HTR-8/SVneo (cell line): ENCODE measurements around the gene TMEM91.
"Not testable (repeated sequence)": the region's sequence is repeated elsewhere in the genome, so short reads cannot be mapped to it uniquely, and the experiment has no call there.

Experiments used
- DNase-seq: peaks from one replicate; pipeline ENCODE4 v3.0.0; 2011; ENCODE audit warnings: low spot score, mixed read lengths; ENCODE audit not compliant: insufficient read length
- FAIRE-seq: peaks from 2 replicates; lab custom pipeline; 2011; peaks lifted over from hg19 to GRCh38; lab: Jason Lieb, UNC

Gene TMEM91

DNA sequence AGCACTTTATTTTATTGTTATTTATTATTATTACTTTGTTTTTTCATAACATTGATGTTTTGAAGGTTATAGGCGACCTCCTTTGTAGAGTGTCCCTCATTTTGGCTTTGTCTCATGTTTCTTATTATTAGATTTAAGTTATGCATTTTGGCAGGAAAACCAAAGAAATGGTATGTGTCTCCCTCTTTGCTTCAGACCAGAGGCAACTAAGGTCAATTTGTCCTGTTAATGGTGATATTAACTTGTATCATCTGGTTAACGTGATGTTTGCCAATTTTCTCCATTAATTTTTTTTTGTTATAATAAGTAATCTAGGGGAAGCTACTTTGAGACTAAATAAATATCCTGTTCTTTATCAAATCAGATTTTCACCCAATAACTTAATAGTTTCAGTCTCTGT lies 3.8 kb upstream of the TMEM91 start:
- FAIRE-seq (no peak), DNase-seq (no peak)

DNA sequence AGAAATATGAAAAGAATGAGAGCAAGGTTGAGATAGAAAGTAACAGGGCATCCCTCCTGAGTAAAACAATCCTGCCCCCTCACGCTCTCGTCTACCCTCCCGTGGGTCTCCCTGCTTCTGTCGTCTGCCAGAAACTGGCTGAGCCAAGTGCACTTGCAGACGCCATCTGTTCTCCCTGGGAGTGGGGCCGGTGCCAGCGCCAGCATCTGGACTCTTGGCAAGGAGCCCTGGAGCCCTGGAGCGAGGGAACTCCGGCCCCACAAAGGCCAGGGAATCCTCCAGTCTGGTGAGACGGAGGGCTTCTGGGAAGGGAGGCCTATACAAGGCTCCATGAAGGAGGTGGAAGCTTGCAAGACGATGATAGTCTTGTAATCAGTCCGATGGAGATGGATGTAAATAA lies 2.3 kb upstream of the TMEM91 start:
- FAIRE-seq (no peak), DNase-seq (peak; percentile 31)

DNA sequence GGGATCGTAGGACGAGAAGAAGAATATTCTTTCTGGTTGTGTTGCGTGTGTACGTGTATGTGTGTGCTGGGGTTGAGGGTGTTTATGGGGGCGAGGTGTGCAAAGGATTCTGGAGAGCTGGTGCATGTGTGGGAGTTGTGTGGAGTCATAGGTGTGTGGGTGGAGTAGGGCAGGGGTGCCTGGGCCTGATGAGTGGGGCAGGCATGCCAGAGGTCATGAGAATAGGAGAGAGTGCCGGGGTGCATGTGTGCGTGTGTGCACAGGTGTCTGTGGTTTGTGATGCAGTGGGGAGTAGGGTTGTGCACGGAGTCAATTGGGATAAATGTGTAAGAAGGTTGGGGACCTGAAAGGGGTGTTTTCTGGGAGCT lies 649 bp downstream of the TMEM91 start:
- no peak for DNase-seq
- peak; percentile 70 for FAIRE-seq

DNA sequence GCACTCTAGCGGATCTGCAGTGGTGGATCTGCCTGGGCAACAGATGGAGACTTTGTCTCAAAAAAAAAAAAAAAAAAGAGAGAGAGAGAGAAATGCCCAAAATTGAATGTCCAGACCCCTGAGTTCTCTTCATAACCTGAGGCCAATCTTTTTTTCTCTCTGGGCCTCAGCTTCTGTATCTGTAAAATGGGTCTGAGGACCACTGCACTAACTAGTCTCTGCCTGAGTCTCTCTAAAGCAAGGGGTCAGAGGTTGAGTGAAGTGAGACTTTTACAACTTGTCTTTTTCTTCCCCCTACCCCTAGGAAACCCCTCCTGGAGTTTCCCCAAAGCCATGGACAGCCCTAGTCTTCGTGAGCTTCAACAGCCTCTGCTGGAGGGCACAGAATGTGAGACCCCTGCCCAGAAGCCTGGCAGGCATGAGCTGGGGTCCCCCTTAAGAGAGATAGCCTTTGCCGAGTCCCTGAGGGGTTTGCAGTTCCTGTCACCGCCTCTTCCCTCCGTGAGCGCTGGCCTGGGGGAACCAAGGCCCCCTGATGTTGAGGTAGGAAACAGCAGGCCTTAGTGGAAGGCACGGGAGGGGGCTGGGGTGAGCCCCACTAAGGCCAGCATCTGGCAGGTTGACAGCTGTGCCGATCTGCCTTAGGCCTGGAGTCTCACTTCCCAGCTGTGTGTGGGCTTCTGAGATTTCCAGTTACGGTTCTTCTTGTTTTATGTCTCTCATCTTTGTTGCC lies 1.8 kb downstream of the TMEM91 start:
- DNase-seq (no peak), FAIRE-seq (no peak)

DNA sequence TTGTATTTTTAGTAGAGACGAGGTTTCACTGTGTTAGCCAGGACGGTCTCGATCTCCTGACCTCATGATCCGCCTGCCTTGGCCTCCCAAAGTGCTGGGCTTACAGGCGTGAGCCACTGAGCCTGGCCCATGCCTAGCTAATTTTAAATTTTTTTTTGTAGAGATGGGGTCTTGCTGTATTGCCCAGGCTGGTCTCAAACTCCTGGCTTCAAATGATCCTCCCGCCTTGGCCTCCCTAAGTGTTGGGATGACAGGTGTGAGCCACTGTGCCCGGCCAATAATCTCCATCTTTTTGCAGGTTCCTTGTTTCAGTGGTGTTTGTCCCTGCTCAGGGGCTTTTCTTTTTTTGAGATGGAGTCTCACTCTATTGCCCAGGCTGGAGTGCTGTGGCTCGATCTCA lies 5.2 kb downstream of the TMEM91 start:
- not testable (repeated sequence) for FAIRE-seq

DNA sequence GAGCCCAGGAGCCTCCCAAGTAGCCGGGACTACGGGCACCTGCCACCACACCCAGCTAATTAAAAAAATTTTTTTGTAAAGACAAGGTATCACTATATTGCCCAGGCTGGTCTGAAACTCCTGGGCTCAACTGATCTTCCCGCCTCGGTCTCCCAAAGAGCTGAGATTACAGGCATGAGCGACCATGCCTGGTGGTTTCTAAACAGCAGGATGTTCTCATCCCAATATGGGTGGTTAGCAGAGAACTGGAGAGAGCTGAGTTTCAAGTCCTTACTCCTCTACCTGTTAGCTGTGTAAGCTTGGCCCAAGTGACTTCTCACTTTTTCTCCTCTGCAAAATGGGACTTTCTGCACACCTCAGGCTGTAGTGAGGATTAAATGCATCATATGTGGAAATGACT lies 8.0 kb downstream of the TMEM91 start:
- FAIRE-seq (no peak), DNase-seq (no peak)

More for the DNA sequence above, 5.2 kb downstream of the TMEM91 start:
- DNase-seq, result not testable (repeated sequence)

DNA sequence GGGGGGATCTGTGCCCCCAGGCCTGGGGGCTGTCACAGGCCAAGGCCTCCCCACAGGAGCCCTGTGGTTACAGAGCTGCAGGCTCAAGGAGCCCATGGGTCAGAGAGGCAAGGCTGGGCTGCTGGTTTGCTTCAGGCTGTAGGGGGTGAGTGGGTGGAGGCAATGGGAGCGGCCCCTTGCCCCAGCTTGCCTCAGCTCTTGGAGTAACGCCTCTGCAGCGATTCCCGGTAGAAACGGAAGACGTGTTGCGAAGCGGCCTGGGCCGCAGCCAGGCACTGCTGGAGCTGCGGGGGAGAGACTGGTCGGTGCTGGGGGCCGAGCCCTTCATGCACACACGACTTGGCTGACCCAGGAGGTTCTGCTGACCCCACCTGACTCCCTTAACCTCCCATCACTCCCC lies 10.1 kb downstream of the TMEM91 start:
- DNase-seq, result no peak

DNA sequence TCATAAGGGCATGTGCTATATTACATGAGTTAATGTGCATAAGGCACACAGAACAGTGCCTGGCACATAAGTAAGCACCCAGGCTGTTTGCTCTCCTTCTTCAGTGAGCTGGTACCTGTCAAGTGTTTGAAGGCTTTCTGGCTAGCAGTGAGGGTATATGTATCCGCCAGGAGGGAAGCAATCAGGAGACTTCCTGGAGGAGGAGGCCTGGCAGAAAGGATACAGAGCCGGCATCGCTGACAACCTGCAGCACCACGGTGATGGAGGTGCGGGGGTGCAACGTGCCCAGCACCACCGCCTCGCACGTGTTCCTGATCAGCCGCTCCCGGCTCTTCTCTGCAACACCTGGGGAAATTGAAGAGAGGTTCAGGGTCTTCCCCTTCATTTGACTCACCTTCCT lies 15.3 kb downstream of the TMEM91 start:
- no peak for DNase-seq
- FAIRE-seq, result no peak

More for the DNA sequence above, 10.1 kb downstream of the TMEM91 start:
- no peak for FAIRE-seq

DNA sequence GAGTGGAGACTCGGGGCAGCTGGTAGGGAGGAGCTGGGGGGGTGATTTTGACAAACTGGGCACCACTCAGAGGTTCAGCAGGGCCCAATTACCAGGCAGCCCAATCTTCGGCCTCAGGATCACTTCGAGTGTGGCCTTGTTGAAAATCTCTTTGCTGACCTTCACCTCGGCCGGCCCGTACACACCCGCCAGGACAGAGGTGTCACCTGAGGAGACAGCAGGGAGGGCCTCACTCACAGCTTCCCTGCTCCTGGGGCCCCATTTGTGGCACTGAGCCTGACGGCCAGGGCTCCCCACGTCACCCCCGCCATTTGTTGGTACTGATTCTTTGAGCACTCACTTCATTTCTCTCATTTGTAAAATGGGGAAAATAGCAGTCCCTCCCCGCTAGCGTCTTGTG lies 16.4 kb downstream of the TMEM91 start:
- FAIRE-seq (no peak), DNase-seq (no peak)

DNA sequence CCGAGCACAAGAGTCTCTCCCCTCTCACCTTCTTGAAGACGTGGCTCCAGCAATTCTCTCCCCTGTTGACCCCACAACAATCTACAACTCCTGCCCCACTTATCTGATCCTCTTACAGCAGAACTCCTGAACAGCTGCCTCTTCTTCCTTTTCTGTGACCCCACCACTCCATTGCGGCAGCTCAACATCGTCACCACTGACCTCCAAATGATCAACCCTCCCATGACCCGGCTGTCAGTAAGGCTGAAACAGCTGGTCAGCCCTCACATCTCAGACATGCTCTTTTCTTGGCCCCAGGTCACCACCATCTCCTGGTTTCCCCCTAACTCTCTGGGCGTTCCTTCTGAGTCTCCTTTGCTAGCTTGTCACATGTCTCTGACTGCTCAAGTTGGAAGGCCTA lies 19.0 kb downstream of the TMEM91 start:
- FAIRE-seq (no peak), DNase-seq (no peak)

DNA sequence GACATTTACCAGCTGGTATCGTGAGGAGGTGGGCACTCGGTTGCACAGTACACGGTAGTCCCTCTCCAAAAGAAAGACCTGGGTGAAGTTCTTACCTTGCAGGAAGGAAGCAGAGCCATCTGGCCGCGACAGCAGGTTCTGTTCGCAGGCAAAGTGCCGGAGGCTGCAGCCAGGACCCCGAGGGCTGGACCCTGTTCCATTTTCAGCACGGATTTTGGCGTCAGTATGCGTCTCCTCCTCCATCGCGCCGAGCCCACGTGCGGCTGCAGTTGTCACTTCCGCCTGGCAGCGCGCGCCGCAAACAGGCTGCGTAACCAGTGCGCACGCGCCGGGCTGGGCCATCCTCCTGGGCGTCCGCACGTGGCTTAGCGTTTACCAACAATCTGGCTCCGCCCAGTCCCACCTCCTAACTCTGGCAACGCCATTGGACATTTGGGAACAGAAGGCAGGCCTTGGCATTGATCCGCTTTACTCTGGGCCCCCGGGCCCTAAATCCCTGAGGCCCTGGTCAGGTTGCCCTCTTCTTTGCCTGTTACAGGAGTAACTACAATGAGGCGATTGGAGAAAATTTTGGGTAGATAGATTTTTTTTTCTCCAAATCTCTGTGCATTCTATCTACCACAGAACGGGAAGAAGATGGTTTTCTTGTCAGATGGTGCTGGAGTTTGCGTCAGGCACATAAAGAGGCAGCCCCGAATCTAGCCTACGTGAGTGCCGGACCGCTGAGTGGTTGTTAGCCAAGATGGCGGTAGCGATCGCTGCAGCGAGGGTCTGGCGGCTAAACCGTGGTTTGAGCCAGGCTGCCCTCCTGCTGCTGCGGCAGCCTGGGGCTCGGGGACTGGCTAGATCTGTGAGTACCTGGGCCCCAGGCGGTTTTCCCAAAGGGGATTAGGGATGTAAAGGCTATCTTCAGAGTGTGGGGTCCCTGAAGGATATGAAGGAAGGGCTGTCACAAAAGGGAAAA lies 21.0 kb downstream of the TMEM91 start, which contains the start of the genes BCKDHA and EXOSC5:
Gene BCKDHA (plus strand): TSS at position 733 of the 964 bp plus-strand sequence. CDS start 10 bp downstream, at position 743.
Gene EXOSC5 (minus strand): TSS at position 274 of the 964 bp plus-strand sequence. CDS start 31 bp downstream, at position 243.
- DNase-seq, result peak; percentile 98
- peak; percentile 92 for FAIRE-seq

DNA sequence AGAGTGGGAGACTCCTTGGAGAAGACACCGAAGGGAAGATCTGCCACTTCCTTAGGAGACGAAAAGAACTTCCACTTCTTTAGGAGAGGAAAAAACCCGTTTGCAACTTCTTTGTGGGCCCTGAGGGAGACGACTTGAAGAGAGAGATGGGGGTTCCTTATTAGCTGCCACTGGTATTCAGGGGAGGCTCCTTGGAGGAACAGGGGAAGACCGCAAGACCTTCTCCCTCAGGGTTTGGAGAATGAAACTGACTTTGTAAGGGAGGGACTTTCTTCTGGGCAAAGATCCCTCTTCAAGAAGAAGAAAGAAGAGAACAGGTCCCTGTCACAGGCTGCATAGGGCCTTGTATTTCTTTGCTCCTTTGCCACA lies 21.7 kb downstream of the TMEM91 start:
- no peak for DNase-seq

DNA sequence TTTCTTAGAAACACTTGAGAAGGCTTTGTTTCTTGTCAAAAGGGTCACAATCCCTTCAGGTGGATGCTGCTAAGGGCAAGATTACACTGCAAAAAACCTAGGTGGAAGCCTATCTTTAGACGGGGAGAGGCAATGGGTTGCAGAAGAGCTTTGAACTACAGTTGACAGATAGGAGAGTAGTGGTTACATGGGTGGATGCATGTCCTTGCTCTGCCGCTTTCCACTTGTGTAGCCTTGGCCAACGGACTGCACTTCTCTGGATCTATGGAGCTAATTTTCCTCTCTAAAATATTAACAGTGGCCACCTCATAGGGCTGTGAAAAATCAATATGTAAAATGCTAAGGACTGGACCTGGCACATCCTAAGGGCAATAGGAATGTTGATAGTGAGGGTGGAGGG lies 22.3 kb downstream of the TMEM91 start:
- no peak for DNase-seq
- FAIRE-seq, result no peak

More for the DNA sequence above, 21.7 kb downstream of the TMEM91 start:
- no peak for FAIRE-seq

DNA sequence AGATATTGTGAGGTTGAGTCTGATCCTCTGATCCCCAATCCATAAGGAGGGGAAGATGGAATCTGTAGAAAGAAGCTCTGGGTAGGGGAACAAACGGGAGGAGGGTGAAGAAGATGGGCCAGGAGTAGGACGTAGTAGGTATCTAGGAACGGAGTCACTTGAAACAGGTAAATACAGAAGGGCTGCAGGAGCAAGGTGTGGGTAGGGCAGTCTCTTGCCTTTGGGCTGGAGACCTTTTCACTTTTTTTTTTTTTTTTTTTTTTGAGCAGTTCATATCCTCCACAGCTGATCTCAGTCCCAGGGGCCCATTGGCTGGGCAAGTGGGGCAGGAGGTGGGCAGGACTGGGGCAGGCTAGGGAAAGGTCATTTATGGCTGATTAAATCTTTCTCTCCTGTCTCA lies 22.8 kb downstream of the TMEM91 start:
- FAIRE-seq, result no peak
- no peak for DNase-seq

DNA sequence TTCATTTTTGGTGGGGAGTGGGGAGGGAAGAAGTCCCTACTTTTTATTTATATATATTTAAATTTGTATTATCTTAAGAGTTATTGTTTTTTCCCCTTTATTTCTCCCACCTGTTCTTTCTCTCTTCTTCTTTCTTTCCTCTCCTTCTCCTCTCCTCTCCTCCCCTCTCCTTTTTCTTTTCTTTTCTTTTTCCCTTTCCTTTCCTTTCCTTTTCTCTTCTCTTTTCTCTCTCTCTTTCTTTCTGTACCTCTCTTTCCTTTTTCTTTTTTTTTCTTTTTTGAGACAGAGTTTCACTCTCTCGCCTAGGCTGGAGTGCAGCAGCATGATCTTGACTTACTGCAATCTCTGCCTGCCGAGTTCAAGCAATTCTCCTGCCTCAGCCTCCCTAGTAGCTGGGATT lies 23.2 kb downstream of the TMEM91 start:
- no peak for DNase-seq
- FAIRE-seq, result no peak

DNA sequence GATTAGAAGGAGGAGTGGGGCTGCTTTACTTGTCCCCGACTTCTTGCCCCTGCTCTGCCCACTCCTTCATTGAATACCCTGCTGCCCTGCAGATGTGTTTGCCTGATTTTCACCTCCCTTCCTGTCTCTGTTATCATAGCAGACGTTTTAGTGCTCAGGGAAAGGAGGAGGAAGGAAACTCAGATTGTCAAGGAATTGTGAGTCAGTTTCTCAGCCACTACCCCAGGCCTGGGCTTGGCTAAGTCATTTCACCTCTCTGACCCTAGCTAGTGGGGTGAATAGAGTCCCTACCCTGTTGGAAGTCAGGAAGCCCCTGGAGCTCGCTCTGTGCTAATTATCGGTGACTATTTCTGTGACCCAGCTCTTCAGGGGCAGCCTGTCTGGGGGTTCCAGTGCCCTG lies 25.1 kb downstream of the TMEM91 start:
- no peak for DNase-seq

DNA sequence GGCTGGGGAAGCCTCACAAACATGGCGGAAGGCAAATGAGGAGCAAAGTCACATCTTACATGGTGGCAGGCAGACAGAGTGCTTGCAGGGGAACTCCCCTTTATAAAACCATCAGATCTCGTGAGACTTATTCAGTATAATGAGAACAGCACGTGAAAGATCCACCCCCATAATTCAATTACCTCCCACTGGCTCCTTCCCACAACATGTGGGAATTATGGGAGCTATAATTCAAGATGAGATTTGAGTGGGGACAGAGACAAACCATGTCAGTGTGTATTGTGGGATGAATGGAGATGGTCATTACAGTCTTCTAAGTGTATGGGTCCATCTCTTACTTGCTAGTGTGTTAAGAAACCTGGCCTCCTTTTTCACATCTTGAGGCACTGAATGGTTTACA lies 25.7 kb downstream of the TMEM91 start:
- no peak for DNase-seq

More for the DNA sequence above, 25.1 kb downstream of the TMEM91 start:
- no peak for FAIRE-seq

DNA sequence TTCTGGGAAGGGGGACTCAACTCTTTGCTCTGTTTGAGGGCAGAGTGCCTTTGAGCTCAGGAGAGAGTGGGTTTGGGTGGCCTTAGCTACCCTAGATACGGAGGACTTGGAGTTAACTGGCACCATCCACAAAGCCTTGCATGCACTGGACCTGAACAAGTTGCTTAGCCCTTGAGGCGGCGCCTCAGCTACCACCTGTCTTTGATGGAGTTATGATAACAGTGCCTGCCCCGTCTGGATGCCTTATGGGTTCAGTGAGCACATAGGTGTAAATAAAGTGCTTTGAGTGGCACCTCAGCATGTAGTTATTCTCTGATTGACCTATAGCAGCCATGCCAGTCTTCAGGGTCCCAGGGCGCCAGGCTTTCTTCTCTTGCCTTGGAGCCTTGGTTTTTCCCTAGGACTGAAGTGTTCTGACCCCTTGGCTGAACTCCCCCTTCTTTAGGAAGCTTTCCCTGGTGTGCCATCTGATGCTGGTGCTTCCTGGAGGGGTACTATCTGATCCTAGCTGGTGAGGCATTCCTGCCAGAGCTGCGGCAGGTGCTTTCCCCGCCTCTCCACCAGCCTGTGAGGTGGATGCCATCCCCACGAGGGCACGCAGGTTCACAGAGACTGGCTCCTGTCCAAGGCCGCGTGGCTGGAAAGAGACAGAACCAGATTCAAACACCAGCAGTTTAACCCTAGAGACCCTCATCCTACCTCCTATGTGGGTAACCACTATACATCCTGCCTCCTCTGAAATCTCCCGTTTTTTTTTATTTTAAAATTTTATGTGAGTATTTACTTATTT lies 27.0 kb downstream of the TMEM91 start:
- no peak for FAIRE-seq
- no peak for DNase-seq

More for the DNA sequence above, 25.7 kb downstream of the TMEM91 start:
- no peak for FAIRE-seq

DNA sequence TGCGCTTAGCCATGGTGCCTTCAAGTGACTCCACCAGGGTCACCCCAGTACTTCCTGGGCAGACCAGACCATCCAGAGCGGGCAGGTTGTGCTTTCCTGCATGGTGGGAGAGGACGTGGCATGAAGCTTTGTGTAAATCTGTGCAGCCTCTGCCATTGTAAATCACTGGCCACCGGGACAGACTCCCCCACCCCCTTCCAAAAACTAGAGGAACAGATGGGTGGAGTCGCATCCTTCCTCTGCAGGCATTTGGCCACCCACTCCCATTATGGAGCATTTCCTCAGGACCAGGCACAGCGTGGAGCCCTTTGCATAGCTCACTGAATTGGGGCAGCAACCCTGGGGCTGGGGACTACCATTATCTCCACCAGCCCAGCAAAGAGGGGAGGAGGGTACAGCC lies 29.4 kb downstream of the TMEM91 start:
- FAIRE-seq (no peak), DNase-seq (no peak)

DNA sequence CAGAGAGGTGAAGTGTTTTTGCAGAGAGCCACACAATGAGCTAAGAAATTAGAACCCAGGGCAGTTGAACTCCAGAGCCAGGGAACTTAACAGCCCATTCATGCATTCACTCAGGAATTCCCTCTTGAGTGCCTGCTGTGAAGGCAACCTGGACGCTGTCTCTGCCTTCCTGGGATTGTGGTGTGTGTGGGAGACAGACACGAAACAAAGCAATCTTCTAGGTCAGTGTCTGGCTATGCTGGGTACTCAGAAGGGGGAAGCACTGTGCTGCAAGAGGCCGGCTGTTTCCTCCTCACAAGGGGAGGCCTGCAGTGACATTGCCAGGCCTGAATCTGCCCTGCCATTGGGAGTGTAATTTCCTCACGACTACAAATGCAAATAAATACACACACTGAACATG lies 30.9 kb downstream of the TMEM91 start:
- no peak for FAIRE-seq
- no peak for DNase-seq
